NCI-H2227 (cell line): ENCODE measurements around the gene PRPF38A.
"Not testable (repeated sequence)": the region's sequence is repeated elsewhere in the genome, so short reads cannot be mapped to it uniquely, and the experiment has no call there.

ENCODE experiments used
- DNase-seq: peaks from one replicate; lab custom pipeline; 2025; ENCODE audit not compliant: unreplicated experiment; lab: John Stamatoyannopoulos, UW

The PRPF38A gene

GRCh38 chr1:52404116-52404974, at the start of gene PRPF38A, which contains the start of gene ORC1:
Gene PRPF38A, plus strand, starts transcription at chr1:52404602. Its CDS starts 148 bp downstream, at chr1:52404750.
Gene ORC1, minus strand, starts transcription at chr1:52404423. Its CDS starts 2,200 bp downstream, at chr1:52402223.
- DNase-seq: peak; percentile 99

- DNase-seq: no peak
These were observed 49.0 kb upstream of the PRPF38A start for GRCh38 chr1:52355436-52355835.

GRCh38 chr1:52355847-52356505, 48.4 kb upstream of the PRPF38A start:
- DNase-seq: no peak

GRCh38 chr1:52356818-52357355, 47.5 kb upstream of the PRPF38A start:
- no peak for DNase-seq

- no peak for DNase-seq
These were observed 47.0 kb upstream of the PRPF38A start for GRCh38 chr1:52357397-52357796.

GRCh38 chr1:52358851-52359497, 45.4 kb upstream of the PRPF38A start:
- DNase-seq: no peak

GRCh38 chr1:52359676-52360594, 44.5 kb upstream of the PRPF38A start:
- no peak for DNase-seq

- no peak for DNase-seq
These were observed 43.8 kb upstream of the PRPF38A start for GRCh38 chr1:52360595-52360968.

- peak; percentile 24 for DNase-seq
These were observed 40.1 kb upstream of the PRPF38A start for GRCh38 chr1:52364235-52364839.

- peak; percentile 57 for DNase-seq
These were observed 39.2 kb upstream of the PRPF38A start for GRCh38 chr1:52365071-52365745.

GRCh38 chr1:52365746-52366516, 38.5 kb upstream of the PRPF38A start, which contains the start of gene CC2D1B:
Gene CC2D1B, minus strand, starts transcription at chr1:52366205. Its CDS starts 1,585 bp downstream, at chr1:52364620.
- DNase-seq: peak; percentile 99

- peak; percentile 57 for DNase-seq
These were observed 37.9 kb upstream of the PRPF38A start for GRCh38 chr1:52366517-52366827.

- no peak for DNase-seq
These were observed 37.1 kb upstream of the PRPF38A start for GRCh38 chr1:52367272-52367671.

GRCh38 chr1:52368383-52369172, 35.8 kb upstream of the PRPF38A start:
- DNase-seq: peak; percentile 83

- DNase-seq: not testable (repeated sequence)
These were observed 34.6 kb upstream of the PRPF38A start for GRCh38 chr1:52369851-52370250.

- no peak for DNase-seq
These were observed 19.0 kb upstream of the PRPF38A start for GRCh38 chr1:52385376-52385775.

- DNase-seq: no peak
These were observed 17.9 kb upstream of the PRPF38A start for GRCh38 chr1:52386458-52386857.

GRCh38 chr1:52393174-52393573, 11.2 kb upstream of the PRPF38A start:
- DNase-seq: no peak
